GM12878 (cell line): ENCODE results near the gene FERD3L. TPM values are rescaled to one million over a fixed set of nuclear protein-coding genes. Genes with fewer than 3 reads are reported as not detected.

Experiments
- ATAC-seq: fragments of 200-7000 bp; cut with Tn5 transposase; 3 replicates; pipeline ENCODE4 v1.9.1; 2020; ENCODE audit warnings: mild to moderate bottlenecking, moderate library complexity
- BruUV-seq: library from RNA; stranded (reverse); fragments of 400-500 nt; replicated peaks from 2 replicates; lab custom pipeline; 2021; lab: Mats Ljungman, UMichigan
- CTCF ChIA-PET: fragments of 300-600 bp; sonication (Branson Sonifier 250); formaldehyde crosslinking; extraction: SDS; loops from one replicate; lab custom pipeline; 2021; ENCODE audit warnings: inconsistent platforms; lab: Yijun Ruan, JAX
- POLR2A ChIA-PET: fragments of 350-600 bp; formaldehyde crosslinking; extraction: SDS; loops from one replicate; lab custom pipeline; 2021; ENCODE audit warnings: inconsistent platforms; lab: Charles Lee
- RAD21 ChIA-PET: fragments of 300-600 bp; sonication (Branson Sonifier 250); formaldehyde crosslinking; loops from one replicate; lab custom pipeline; 2023; ENCODE audit warnings: antibody characterized with exemption; ENCODE audit not compliant: unreplicated experiment; lab: Charles Lee
- SMC1A ChIA-PET: fragments of 300-600 bp; sonication (Branson Sonifier 250); formaldehyde crosslinking; loops from one replicate; lab custom pipeline; 2023; ENCODE audit not compliant: unreplicated experiment, uncharacterized antibody; lab: Charles Lee
- DNase-seq: peaks from one replicate; pipeline ENCODE4 v3.0.0-alpha.2; 2011; ENCODE audit warnings: low read depth, low spot score
- FAIRE-seq: peaks from 3 replicates; lab custom pipeline; 2011; peaks lifted over from hg19 to GRCh38; lab: Jason Lieb, UNC
- H2AFZ ChIP-seq: 2 replicates; pipeline ENCODE4 v1.6.0; 2011; ENCODE audit warnings: low read depth, low read length, control low read depth; ENCODE audit not compliant: control insufficient read depth
- H3K27ac ChIP-seq: 2 replicates; pipeline ENCODE4 v1.5.1; 2011; ENCODE audit warnings: control low read depth; ENCODE audit not compliant: control insufficient read depth, insufficient read depth
- H3K27me3 ChIP-seq, 2 experiments: replicated peaks in 1 of 2; 2 replicates each; pipeline versions ENCODE4 v1.6.0 to v1.6.1; 2011; ENCODE audit warnings: low read length in 1 of 2; ENCODE audit not compliant: control insufficient read depth in 2 of 2, insufficient read depth in 2 of 2
- H3K36me3 ChIP-seq, 2 experiments: 2 replicates each; pipeline ENCODE4 v1.5.1; 2011; ENCODE audit warnings: low read length in 1 of 2; ENCODE audit not compliant: control insufficient read depth in 2 of 2, insufficient read depth in 2 of 2
- H3K4me1 ChIP-seq: 2 replicates; pipeline ENCODE4 v1.6.1; 2011; ENCODE audit warnings: mild to moderate bottlenecking, low read length, moderate library complexity, mixed read lengths; ENCODE audit not compliant: control insufficient read depth, insufficient read depth
- H3K4me2 ChIP-seq: 2 replicates; pipeline ENCODE4 v1.6.0; 2011; ENCODE audit warnings: control low read depth; ENCODE audit not compliant: control insufficient read depth, insufficient read depth
- H3K4me3 ChIP-seq: fragments of 200-600 bp; sonication (generic); 2 replicates; pipeline ENCODE4 v1.5.1; 2016
- H3K79me2 ChIP-seq: 2 replicates; pipeline ENCODE4 v1.6.0; 2011; ENCODE audit warnings: low read length; ENCODE audit not compliant: control insufficient read depth, insufficient read depth
- H3K9ac ChIP-seq: 2 replicates; pipeline ENCODE4 v1.8.0; 2011; ENCODE audit warnings: low read length, control low read depth, mixed read lengths; ENCODE audit not compliant: control insufficient read depth, insufficient read depth
- H3K9me3 ChIP-seq: replicated peaks from 3 replicates; pipeline ENCODE4 v1.5.1; 2011; ENCODE audit warnings: mild to moderate bottlenecking, low read length; ENCODE audit not compliant: control insufficient read depth, insufficient read depth
- H4K20me1 ChIP-seq: 2 replicates; pipeline ENCODE4 v1.6.0; 2011; ENCODE audit not compliant: control insufficient read depth, insufficient read depth
- CHD2 ChIP-seq: IDR thresholded peaks from 2 replicates; pipeline ENCODE4 v1.6.1; 2011; ENCODE audit warnings: low read depth, low read length, improper control_type of control experiment, borderline replicate concordance
- FOS ChIP-seq: IDR thresholded peaks from 3 replicates; pipeline ENCODE4 v1.6.1; 2011; ENCODE audit warnings: borderline replicate concordance; ENCODE audit not compliant: insufficient read length; ENCODE audit errors: extremely low read depth
- NR2F1 ChIP-seq: fragments of 450-650 bp; conservative IDR thresholded peaks from 2 replicates; pipeline ENCODE4 v1.6.1; 2017; ENCODE audit warnings: mild to moderate bottlenecking
- RBBP5 ChIP-seq: fragments of 200-600 bp; sonication (generic); conservative IDR thresholded peaks from 2 replicates; pipeline ENCODE4 v1.6.1; 2016
- RUNX3 ChIP-seq: IDR thresholded peaks from 2 replicates; pipeline ENCODE4 v1.6.1; 2012; ENCODE audit warnings: low read length, inconsistent platforms
- SIN3A ChIP-seq: IDR thresholded peaks from 2 replicates; pipeline ENCODE4 v1.6.1; 2012; ENCODE audit warnings: low read depth, low read length, improper control_type of control experiment
- ZNF274 ChIP-seq: IDR thresholded peaks from one replicate; pipeline ENCODE4 v1.8.0; 2011; ENCODE audit not compliant: insufficient read length, insufficient read depth
- ZNF622 ChIP-seq: fragments of 450-650 bp; IDR thresholded peaks from 2 replicates; pipeline ENCODE4 v1.6.1; 2017; ENCODE audit warnings: mild to moderate bottlenecking, inconsistent platforms
- WGBS: methylation state at CpG from one replicate; pipeline ENCODE4 v1.1.6; 2016; ENCODE audit warnings: low lambda C conversion rate; ENCODE audit not compliant: insufficient replicate concordance, insufficient coverage; ENCODE audit errors: missing lambda C conversion rate; 5-methylcytosine and 5-hydroxymethylcytosine counted together
- in situ Hi-C: fragments of 300-500 bp; cut with MboI; formaldehyde crosslinking; loops from 9 replicates; pipeline ENCODE4 v1.14.3; 2018; ENCODE audit warnings: mixed read lengths
- intact Hi-C: fragments of 100-400 bp; cut with micrococcal nuclease; formaldehyde crosslinking; loops from one replicate; pipeline ENCODE4 v1.14.2; 2022; ENCODE audit not compliant: unreplicated experiment
- polyA plus RNA-seq, 11 experiments: library from polyadenylated mRNA; depleted of rRNA in 4 of 11; unstranded in 6 of 11; stranded (reverse) in 5 of 11; fragments of >200 nt; fragmentation: Nextera tagmentation in 4 of 11; fragmentation: Illumina TruSeq in 1 of 11; extraction: Ambion mirVana in 4 of 11; extraction: Trizol in 1 of 11; gene quantifications; 1 replicate in 1 of 11; 2 replicates in 10 of 11; pipeline versions ENCODE4 v1.2.1 to v1.2.3, GENCODE V29; 2011 to 2016; ENCODE audit warnings: inconsistent platforms in 2 of 11, missing spikeins in 2 of 11, low read depth in 1 of 11
- total RNA-seq, 4 experiments: library from RNA; depleted of rRNA in 3 of 4; stranded (reverse); fragments of >200 nt in 3 of 4; fragmentation: Illumina TruSeq in 1 of 4; extraction: Trizol in 1 of 4; gene quantifications; 2 replicates each; pipeline versions ENCODE4 v1.2.1 to v1.2.3, GENCODE V29; 2013 to 2021
- TF ChIP-seq, protein P1 (sequence below): fragments of 450-650 bp; IDR thresholded peaks from 2 replicates; pipeline ENCODE4 v1.6.1; 2014; ENCODE audit warnings: mild to moderate bottlenecking
- TF ChIP-seq, protein P2 (sequence below): IDR thresholded peaks from 2 replicates; pipeline ENCODE4 v1.6.1; 2011; ENCODE audit warnings: mild to moderate bottlenecking, low read depth, low read length, moderate library complexity; ENCODE audit not compliant: insufficient replicate concordance
- TF ChIP-seq, protein P3 (sequence below): IDR thresholded peaks from 2 replicates; pipeline ENCODE4 v1.6.1; 2012; ENCODE audit warnings: mild to moderate bottlenecking, low read depth, low read length

Gene FERD3L
- total and polyA plus RNA-seq, 10 of the 15 experiments (the other 5 are each of a cell fraction or from before 2014, with no cell fraction given): not detected

DNA sequence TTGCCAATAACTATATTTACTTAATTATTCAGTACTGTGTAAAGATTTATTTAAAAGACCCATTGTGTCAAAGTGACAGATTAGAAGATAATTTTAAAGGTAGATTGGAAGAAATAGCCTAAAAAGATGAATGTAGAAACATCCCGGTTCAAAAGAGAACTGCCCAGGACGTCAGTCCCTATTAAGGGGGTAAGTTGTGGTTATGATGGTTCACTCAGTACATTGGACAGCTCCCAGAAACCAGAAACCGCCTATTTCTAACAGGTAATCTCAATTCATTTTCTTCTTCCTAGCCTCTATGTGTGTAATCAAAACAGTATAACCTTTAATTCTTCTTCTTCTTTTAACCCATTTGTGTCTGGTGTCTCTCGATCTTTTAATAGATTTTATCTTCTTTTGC lies 1.5 kb upstream of the FERD3L start:
- SMC1A ChIA-PET: no interaction called here
- H3K4me3 ChIP-seq: no peak overlapping the region
- intact Hi-C loops: no loop called here
- no peaks in the 10 kb centered on the region for H3K4me1 ChIP-seq
- H4K20me1 ChIP-seq: no peaks in the 10 kb centered on the region
- H3K9me3 ChIP-seq: no peaks in the 10 kb centered on the region
- CTCF ChIA-PET: no interaction called here
- no peak for DNase-seq
- RAD21 ChIA-PET: no interaction called here
- WGBS: 0% methylated on average over 4 of the region's 4 CpGs
- no peak overlapping the region for H3K9ac ChIP-seq
- TF ChIP-seq, protein P1, sequence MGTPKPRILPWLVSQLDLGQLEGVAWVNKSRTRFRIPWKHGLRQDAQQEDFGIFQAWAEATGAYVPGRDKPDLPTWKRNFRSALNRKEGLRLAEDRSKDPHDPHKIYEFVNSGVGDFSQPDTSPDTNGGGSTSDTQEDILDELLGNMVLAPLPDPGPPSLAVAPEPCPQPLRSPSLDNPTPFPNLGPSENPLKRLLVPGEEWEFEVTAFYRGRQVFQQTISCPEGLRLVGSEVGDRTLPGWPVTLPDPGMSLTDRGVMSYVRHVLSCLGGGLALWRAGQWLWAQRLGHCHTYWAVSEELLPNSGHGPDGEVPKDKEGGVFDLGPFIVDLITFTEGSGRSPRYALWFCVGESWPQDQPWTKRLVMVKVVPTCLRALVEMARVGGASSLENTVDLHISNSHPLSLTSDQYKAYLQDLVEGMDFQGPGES: no peak
- TF ChIP-seq NR2F1 (no peak), RUNX3 (peak; percentile 18; the same call in 1 of the 2 replicates), CHD2 (no peak), SIN3A (no peak), ZNF274 (no peak), FOS (no peak), ZNF622 (no peak), RBBP5 (no peak)
- TF ChIP-seq, protein P2, sequence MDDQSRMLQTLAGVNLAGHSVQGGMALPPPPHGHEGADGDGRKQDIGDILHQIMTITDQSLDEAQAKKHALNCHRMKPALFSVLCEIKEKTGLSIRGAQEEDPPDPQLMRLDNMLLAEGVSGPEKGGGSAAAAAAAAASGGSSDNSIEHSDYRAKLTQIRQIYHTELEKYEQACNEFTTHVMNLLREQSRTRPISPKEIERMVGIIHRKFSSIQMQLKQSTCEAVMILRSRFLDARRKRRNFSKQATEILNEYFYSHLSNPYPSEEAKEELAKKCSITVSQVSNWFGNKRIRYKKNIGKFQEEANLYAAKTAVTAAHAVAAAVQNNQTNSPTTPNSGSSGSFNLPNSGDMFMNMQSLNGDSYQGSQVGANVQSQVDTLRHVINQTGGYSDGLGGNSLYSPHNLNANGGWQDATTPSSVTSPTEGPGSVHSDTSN: no peak
- TF ChIP-seq, protein P3, sequence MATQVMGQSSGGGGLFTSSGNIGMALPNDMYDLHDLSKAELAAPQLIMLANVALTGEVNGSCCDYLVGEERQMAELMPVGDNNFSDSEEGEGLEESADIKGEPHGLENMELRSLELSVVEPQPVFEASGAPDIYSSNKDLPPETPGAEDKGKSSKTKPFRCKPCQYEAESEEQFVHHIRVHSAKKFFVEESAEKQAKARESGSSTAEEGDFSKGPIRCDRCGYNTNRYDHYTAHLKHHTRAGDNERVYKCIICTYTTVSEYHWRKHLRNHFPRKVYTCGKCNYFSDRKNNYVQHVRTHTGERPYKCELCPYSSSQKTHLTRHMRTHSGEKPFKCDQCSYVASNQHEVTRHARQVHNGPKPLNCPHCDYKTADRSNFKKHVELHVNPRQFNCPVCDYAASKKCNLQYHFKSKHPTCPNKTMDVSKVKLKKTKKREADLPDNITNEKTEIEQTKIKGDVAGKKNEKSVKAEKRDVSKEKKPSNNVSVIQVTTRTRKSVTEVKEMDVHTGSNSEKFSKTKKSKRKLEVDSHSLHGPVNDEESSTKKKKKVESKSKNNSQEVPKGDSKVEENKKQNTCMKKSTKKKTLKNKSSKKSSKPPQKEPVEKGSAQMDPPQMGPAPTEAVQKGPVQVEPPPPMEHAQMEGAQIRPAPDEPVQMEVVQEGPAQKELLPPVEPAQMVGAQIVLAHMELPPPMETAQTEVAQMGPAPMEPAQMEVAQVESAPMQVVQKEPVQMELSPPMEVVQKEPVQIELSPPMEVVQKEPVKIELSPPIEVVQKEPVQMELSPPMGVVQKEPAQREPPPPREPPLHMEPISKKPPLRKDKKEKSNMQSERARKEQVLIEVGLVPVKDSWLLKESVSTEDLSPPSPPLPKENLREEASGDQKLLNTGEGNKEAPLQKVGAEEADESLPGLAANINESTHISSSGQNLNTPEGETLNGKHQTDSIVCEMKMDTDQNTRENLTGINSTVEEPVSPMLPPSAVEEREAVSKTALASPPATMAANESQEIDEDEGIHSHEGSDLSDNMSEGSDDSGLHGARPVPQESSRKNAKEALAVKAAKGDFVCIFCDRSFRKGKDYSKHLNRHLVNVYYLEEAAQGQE: peak; percentile 78
- no peak overlapping the region for H3K4me2 ChIP-seq
- ATAC-seq: no peak
- no peaks in the 10 kb centered on the region for H3K36me3 ChIP-seq
- no peak for FAIRE-seq
- peaks cover 2 to 5% of the 10 kb centered on the region in 2 experiments; a peak in 3 of 4 replicates for H3K27me3 ChIP-seq
- no peak overlapping the region for H3K27ac ChIP-seq
- H2AFZ ChIP-seq: no peak overlapping the region
- POLR2A ChIA-PET: no interaction called here
- in situ Hi-C loops: no loop called here
- BruUV-seq: no TSS peak
- no peaks in the 10 kb centered on the region for H3K79me2 ChIP-seq
